ENCODE results near the gene SINHCAF.

The SINHCAF gene

GRCh38 chr12:31232361-31232965 lies 93.5 kb downstream of the SINHCAF start:
- DNase-seq (ENCODE audit: low read depth): no peak

- no peak for DNase-seq (ENCODE audit: low read depth)
Measured at GRCh38 chr12:31231611-31232360, 94.2 kb downstream of the SINHCAF start.
